Epithelial cell of proximal tubule (primary cell): ENCODE measurements around the gene GMPPA. TPM values are rescaled to one million over a fixed set of nuclear protein-coding genes. Genes with fewer than 3 reads are reported as not detected.

ENCODE experiments used
- DNase-seq: peaks from one replicate; pipeline ENCODE4 v3.0.0-alpha.2; 2011; ENCODE audit warnings: low read depth
- H3K4me3 ChIP-seq: 2 replicates; pipeline ENCODE4 v1.5.1; 2011; ENCODE audit warnings: low read depth, mild to moderate bottlenecking, low read length
- total RNA-seq: library from RNA; depleted of rRNA; stranded (reverse); fragments of >200 nt; gene quantifications from 2 replicates; pipeline ENCODE4 v1.2.3, GENCODE V29; 2015
- TF ChIP-seq, protein P1 (sequence below): conservative IDR thresholded peaks from 2 replicates; pipeline ENCODE4 v1.5.1; 2012; ENCODE audit warnings: low read depth, mild to moderate bottlenecking, low read length

The GMPPA gene
- total RNA-seq, 1 donor from 2014 or later = 27.2 TPM

DNA sequence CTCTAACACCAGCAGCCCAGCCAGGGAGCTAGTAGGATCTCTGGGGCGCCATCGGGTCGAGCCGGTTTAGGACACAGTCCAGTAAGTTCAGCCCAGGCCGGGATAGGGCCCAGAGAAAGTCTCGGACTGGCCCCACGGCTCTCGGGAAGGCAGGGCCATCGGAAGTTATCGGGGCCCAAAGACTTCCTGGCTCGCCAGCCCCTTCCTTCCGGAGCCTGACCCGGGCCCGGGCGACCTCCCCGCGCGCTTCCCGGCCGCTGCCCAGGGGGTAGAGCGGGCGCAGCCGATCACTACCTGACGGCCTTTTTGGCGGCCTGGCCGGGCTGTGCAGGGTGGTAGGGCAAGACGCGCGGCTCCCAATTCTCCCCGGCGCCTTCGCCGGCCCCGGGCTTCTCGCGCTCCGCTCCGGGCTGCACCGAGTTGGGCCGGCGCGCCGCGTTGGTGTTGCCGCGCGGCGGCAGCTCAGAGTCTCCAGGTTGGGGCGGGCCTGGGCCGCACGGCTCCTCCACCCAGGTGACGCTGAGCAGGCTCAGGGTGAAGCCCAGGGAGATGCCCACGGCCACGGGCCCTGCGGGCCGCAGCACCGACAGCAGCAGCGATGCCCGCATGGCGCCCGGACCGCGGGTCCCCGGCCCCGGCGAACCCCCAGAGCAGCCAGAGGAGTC is 44.4 kb downstream of the GMPPA start:
- H3K4me3 ChIP-seq = peak overlapping the region; percentile 71
- no peak for DNase-seq
- TF ChIP-seq, protein P1, sequence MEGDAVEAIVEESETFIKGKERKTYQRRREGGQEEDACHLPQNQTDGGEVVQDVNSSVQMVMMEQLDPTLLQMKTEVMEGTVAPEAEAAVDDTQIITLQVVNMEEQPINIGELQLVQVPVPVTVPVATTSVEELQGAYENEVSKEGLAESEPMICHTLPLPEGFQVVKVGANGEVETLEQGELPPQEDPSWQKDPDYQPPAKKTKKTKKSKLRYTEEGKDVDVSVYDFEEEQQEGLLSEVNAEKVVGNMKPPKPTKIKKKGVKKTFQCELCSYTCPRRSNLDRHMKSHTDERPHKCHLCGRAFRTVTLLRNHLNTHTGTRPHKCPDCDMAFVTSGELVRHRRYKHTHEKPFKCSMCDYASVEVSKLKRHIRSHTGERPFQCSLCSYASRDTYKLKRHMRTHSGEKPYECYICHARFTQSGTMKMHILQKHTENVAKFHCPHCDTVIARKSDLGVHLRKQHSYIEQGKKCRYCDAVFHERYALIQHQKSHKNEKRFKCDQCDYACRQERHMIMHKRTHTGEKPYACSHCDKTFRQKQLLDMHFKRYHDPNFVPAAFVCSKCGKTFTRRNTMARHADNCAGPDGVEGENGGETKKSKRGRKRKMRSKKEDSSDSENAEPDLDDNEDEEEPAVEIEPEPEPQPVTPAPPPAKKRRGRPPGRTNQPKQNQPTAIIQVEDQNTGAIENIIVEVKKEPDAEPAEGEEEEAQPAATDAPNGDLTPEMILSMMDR = no peak

DNA sequence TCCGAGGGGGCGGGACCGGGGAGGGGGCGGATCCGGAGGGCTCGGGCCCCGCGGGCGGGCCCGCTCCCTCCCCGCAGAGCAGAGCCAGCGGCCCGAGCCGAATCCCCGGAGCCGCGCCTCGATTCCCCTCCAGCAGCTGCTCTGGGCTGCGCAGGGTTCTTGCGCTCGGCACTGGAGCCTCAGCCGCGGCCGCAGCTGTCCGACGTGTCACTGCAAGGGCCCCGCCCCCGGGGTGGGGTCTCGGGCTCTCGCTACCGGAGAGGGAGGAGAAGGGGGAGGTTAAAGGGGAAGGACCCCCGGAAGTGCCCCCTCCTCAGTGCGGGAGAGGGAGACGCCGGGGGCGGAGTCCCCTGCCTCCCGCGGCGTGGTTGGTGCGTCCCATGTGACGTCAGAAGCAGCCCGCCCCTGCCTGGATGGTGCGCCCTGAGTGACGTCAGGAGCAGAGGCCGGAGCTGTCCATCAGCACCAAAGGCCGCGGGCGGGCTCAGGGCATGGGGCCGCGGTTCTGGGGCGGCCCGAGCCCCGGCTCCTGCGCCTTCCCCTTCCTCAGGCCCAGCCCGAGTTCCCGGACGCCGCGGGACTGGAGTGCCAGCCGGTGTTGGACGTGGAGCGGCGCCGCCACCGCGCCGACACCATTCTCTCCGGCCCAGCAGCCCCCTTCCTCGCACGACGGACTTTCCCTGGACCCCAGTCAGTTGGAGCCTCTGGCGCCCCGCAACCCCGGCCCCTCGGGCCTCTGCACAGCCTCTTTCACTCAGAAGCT is 45.1 kb downstream of the GMPPA start, which contains the start of the genes CHPF and TMEM198:
Gene CHPF, minus strand, starts transcription at position 214 of the 763 bp plus-strand sequence. CDS start 271 bp downstream, outside the sequence.
Gene TMEM198, plus strand, starts transcription at position 433 of the 763 bp plus-strand sequence. CDS start 700 bp downstream, outside the sequence.
- peak within 1 kb of the TSS; percentile 71 for H3K4me3 ChIP-seq
- peak; percentile 64 for DNase-seq
- TF ChIP-seq, protein P1 = no peak

DNA sequence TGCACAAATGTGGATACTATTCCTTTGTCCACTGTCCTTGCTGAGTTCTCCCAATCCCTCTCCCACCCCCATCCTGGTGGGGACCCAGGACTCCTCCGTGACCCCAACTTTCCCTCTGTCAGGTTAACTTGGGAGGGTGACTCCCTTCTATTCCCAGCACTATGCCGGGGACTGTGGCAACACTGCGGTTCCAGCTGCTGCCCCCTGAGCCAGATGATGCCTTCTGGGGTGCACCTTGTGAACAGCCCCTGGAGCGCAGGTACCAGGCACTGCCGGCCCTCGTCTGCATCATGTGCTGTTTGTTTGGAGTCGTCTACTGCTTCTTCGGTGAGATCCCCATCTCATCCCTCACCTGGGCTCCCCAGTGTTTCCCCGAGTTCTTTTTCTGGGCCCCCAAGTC is 45.9 kb downstream of the GMPPA start:
- DNase-seq = no peak
- TF ChIP-seq, protein P1 = no peak
- peak overlapping the region; percentile 71 for H3K4me3 ChIP-seq

DNA sequence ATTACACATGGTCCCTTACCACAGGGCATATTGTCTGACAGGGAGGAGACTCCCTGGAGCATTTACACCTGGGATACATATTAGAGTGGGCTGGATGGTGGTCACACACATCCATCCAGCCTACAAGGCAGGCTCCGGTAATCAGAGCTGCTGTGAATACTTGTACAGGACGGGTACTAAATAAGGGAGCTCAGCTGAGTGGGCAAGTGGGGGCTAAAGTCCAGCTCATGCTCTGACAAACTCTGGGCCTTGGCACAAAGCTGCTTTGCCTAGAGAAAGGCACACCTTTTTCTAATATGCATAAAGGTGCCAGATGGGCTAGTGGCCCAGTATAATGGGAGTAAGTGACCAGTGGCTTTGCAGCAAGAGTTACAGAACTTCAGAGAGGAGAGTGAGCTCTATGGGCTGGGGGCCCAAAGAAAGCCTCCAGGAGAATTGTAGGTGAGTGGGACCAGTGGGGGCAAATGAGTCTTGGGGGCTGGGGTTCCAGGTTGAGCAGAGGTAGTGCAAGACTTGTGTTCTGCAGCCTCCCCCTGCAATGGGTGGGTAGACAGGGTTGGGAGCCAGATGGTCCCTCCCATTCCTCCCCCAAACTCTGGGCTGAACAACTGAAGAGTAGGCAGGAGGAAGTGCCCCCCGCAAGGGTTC is 46.7 kb downstream of the GMPPA start:
- TF ChIP-seq, protein P1 = no peak

DNA sequence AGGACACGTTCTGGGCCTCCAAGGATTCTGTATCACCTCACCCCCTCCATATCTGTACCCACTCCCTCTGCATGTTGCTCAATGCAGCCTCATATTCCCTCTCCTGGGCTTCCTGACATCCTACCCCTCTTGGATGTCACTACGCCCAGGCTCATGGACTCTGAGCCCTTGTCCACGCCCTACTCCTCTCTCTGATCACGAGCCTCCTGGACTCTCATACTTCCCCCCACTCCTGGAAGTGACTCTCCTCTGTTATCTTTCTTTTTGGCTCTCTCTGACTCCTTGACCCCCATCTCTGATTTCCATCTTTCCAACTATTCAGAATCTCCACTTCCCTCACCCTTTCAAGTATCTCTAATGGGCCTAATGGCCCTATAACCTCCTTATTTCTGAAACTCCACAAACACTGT is 47.3 kb downstream of the GMPPA start:
- no peak overlapping the region for H3K4me3 ChIP-seq
- no peak for DNase-seq
- TF ChIP-seq, protein P1 = no peak

More for the DNA sequence above, 46.7 kb downstream of the GMPPA start:
- no peak overlapping the region for H3K4me3 ChIP-seq
- no peak for DNase-seq

DNA sequence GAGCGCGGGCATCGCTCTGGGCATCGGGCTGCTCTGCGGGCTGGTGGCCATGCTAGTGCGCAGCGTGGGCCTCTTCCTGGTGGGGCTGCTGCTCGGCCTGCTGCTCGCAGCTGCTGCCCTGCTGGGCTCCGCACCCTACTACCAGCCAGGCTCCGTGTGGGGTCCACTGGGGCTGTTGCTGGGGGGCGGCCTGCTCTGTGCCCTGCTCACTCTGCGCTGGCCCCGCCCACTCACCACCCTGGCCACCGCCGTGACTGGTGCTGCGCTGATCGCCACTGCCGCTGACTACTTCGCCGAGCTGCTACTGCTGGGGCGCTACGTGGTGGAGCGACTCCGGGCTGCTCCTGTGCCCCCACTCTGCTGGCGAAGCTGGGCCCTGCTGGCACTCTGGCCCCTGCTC is 48.9 kb downstream of the GMPPA start:
- DNase-seq = no peak
- TF ChIP-seq, protein P1 = no peak
- no peak overlapping the region for H3K4me3 ChIP-seq
